HG02588 (cell line): ENCODE measurements around the gene ADA.
A peak's percentile ranks its signal among the peaks of the same experiment; 100 is the strongest.

Source experiments
- ATAC-seq: cut with Tn5 transposase; IDR thresholded peaks from one replicate; pipeline ENCODE4 v1.9.1; 2021; ENCODE audit warnings: mild to moderate bottlenecking, moderate library complexity; ENCODE audit not compliant: unreplicated experiment

ADA gene

GRCh38 chr20:44625361-44625760 is 26.1 kb downstream of the ADA start:
- no peak for ATAC-seq

GRCh38 chr20:44624743-44625271 is 26.7 kb downstream of the ADA start:
- no peak for ATAC-seq

GRCh38 chr20:44624152-44624551 is 27.3 kb downstream of the ADA start:
- ATAC-seq = no peak

GRCh38 chr20:44622501-44623270 is 28.8 kb downstream of the ADA start:
- no peak for ATAC-seq

- ATAC-seq = no peak
These were observed 29.6 kb downstream of the ADA start for GRCh38 chr20:44621939-44622338.

GRCh38 chr20:44621325-44621724 is 30.2 kb downstream of the ADA start:
- ATAC-seq = no peak

GRCh38 chr20:44620030-44620429 is 31.5 kb downstream of the ADA start:
- no peak for ATAC-seq

GRCh38 chr20:44619294-44619693 is 32.2 kb downstream of the ADA start:
- ATAC-seq = no peak

- ATAC-seq = no peak
These were observed 33.2 kb downstream of the ADA start for GRCh38 chr20:44618318-44618731.

- ATAC-seq = no peak
These were observed 34.9 kb downstream of the ADA start for GRCh38 chr20:44616604-44616964.

GRCh38 chr20:44615876-44616603 is 35.5 kb downstream of the ADA start:
- no peak for ATAC-seq

- no peak for ATAC-seq
These were observed 36.2 kb downstream of the ADA start for GRCh38 chr20:44615169-44615791.

- ATAC-seq = no peak
These were observed 37.0 kb downstream of the ADA start for GRCh38 chr20:44614525-44614924.

GRCh38 chr20:44613575-44613974 is 37.9 kb downstream of the ADA start:
- ATAC-seq = no peak

- no peak for ATAC-seq
These were observed 41.1 kb downstream of the ADA start for GRCh38 chr20:44610313-44610962.

GRCh38 chr20:44609516-44610312 is 41.8 kb downstream of the ADA start:
- peak; percentile 79 for ATAC-seq

GRCh38 chr20:44609006-44609515 is 42.4 kb downstream of the ADA start:
- no peak for ATAC-seq

- ATAC-seq = no peak
These were observed 44.6 kb downstream of the ADA start for GRCh38 chr20:44606725-44607441.

- no peak for ATAC-seq
These were observed 48.2 kb downstream of the ADA start for GRCh38 chr20:44603327-44603726.

GRCh38 chr20:44601801-44602204 is 49.7 kb downstream of the ADA start:
- ATAC-seq = no peak
